Mucosa of descending colon (tissue), 3 donors: Measurements from ENCODE around the gene TNPO2. TPM values are rescaled to one million over a fixed set of nuclear protein-coding genes. Genes with fewer than 3 reads are reported as not detected.

Experiments used
- ATAC-seq: fragments of 200-7000 bp; cut with Tn5 transposase; one replicate; pipeline ENCODE4 v1.9.1; 2020; ENCODE audit warnings: mild to moderate bottlenecking, moderate library complexity
- DNase-seq, 3 donors: peaks; one replicate each; pipeline ENCODE4 v3.0.0-alpha.2; 2020
- H3K36me3 ChIP-seq: fragments of 200-600 bp; one replicate; pipeline ENCODE4 v1.8.0; 2021; ENCODE audit warnings: low read depth, mild to moderate bottlenecking
- H3K4me1 ChIP-seq: fragments of 200-600 bp; one replicate; pipeline ENCODE4 v1.8.0; 2021; ENCODE audit warnings: low read depth, mild to moderate bottlenecking
- H3K4me3 ChIP-seq: fragments of 200-600 bp; one replicate; pipeline ENCODE4 v1.8.0; 2021; ENCODE audit warnings: mild to moderate bottlenecking
- H3K9me3 ChIP-seq: fragments of 200-600 bp; one replicate; pipeline ENCODE4 v1.8.0; 2021; ENCODE audit warnings: mild to moderate bottlenecking
- CTCF ChIP-seq: fragments of 200-600 bp; IDR thresholded peaks from one replicate; pipeline ENCODE4 v1.8.0; 2022; ENCODE audit warnings: antibody characterized with exemption, mild to moderate bottlenecking
- intact Hi-C, 2 donors: fragments of 100-400 bp; cut with DNase I in 1 of 2; cut with micrococcal nuclease in 1 of 2; formaldehyde crosslinking; loops; one replicate each; pipeline versions ENCODE4 v1.11.0 to v1.11.1; 2022; cut with DNase I, micrococcal nuclease
- total RNA-seq, 3 donors: library from RNA; stranded (reverse); fragmentation: NEBNext Ultra II Directional in 2 of 3; extraction: Animal tissue kit (Norgen Biotek cat#: 25700) in 2 of 3; gene quantifications; one replicate each; pipeline versions ENCODE4 v1.2.1 to v1.2.4, GENCODE V29; 2021 to 2023
- donor health status: DM: no; HTN: no; CAD: no; lungs with moderate emphysema.
- donor health status: DM: no; HTN: no; CAD: no.
- donor health status: DM: no; HTN: yes; CAD: no.

TNPO2 gene
- total RNA-seq, 3 donors from 2014 or later, result 48.9 to 73.3 (median 66.9) TPM

- TF ChIP-seq CTCF, result no peak
- H3K4me3 ChIP-seq, result peak overlapping the region; percentile 77
- ATAC-seq (no peak), DNase-seq (no peak)
- intact Hi-C loops, result loop anchor here in 1 of 2 donors (10.0 kb wide), 1 partner anchor 96 kb away; no protein-coding TSS in a partner anchor
- peaks cover under 1% of the 10 kb centered on the region for H3K36me3 ChIP-seq
- no peaks in the 10 kb centered on the region for H3K9me3 ChIP-seq
- peaks cover 33% of the 10 kb centered on the region for H3K4me1 ChIP-seq
Observed at GRCh38 chr19:12670159-12670928, 53.4 kb downstream of the TNPO2 start.

- peaks cover 33% of the 10 kb centered on the region for H3K4me1 ChIP-seq
- no peak for TF ChIP-seq CTCF
- peak; percentile 78 for ATAC-seq
Observed at GRCh38 chr19:12669270-12670158, 54.2 kb downstream of the TNPO2 start.

GRCh38 chr19:12668932-12669269, 54.8 kb downstream of the TNPO2 start:
- peaks cover 33% of the 10 kb centered on the region for H3K4me1 ChIP-seq
- no peaks in the 10 kb centered on the region for H3K9me3 ChIP-seq
- TF ChIP-seq CTCF, result no peak
- intact Hi-C loops, result no loop called here
- H3K4me3 ChIP-seq, result peak overlapping the region; percentile 77
- ATAC-seq, result peak; percentile 10
- H3K36me3 ChIP-seq, result no peaks in the 10 kb centered on the region
- peak in 2 of 3 donors; percentile 60 to 80 for DNase-seq

More at GRCh38 chr19:12669270-12670158, 54.2 kb downstream of the TNPO2 start:
- Histone ChIP-seq H3K9me3 (no peaks in the 10 kb centered on the region), H3K36me3 (no peaks in the 10 kb centered on the region), H3K4me3 (peak overlapping the region; percentile 77)
- intact Hi-C loops, result loop anchor here in 1 of 2 donors (10.0 kb wide), 1 partner anchor 95 kb away; no protein-coding TSS in a partner anchor
- peak; percentile 83 to 87 (median 85) for DNase-seq

- ATAC-seq (no peak), DNase-seq (no peak)
- TF ChIP-seq CTCF, result no peak
- intact Hi-C loops, result no loop called here
- Histone ChIP-seq H3K4me1 (peaks cover 33% of the 10 kb centered on the region), H3K36me3 (no peaks in the 10 kb centered on the region), H3K9me3 (no peaks in the 10 kb centered on the region), H3K4me3 (peak overlapping the region; percentile 77)
Observed at GRCh38 chr19:12668346-12668745, 55.4 kb downstream of the TNPO2 start.

GRCh38 chr19:12667731-12668302, 55.9 kb downstream of the TNPO2 start:
- no peak overlapping the region for H3K4me3 ChIP-seq
- no peak for TF ChIP-seq CTCF
- H3K36me3 ChIP-seq, result no peaks in the 10 kb centered on the region
- peaks cover 33% of the 10 kb centered on the region for H3K4me1 ChIP-seq
- ATAC-seq (no peak), DNase-seq (peak in 1 of 3 donors; percentile 49)
- H3K9me3 ChIP-seq, result no peaks in the 10 kb centered on the region
- intact Hi-C loops, result no loop called here
